ENCODE results near the gene PRRC2A. TPM values are rescaled to one million over a fixed set of nuclear protein-coding genes. Genes with fewer than 3 reads are reported as not detected.

Gene PRRC2A
- total RNA-seq, 1 donor from 2014 or later: 74.6 TPM

GRCh38 chr6:31658983-31659648 is 38.6 kb downstream of the PRRC2A start:
- H3K27me3 ChIP-seq: no peaks in the 10 kb centered on the region
- peaks cover 59% of the 10 kb centered on the region for H3K4me1 ChIP-seq
- peak overlapping the region; percentile 91 for H3K27ac ChIP-seq
- no peaks in the 10 kb centered on the region for H3K9me3 ChIP-seq
- peaks cover 0 to 8% of the 10 kb centered on the region in 2 donors for H3K36me3 ChIP-seq
- intact Hi-C loops (cut with DNase I): no loop called here
- TF ChIP-seq POLR2AphosphoS5 (IDR thresholded peaks at IDR 0.05; ENCODE audit: insufficient read depth in 1 of 2, low read depth in 1 of 2) (no peak), CTCF (IDR thresholded peaks at IDR 0.05) (no peak), POLR2A (IDR thresholded peaks at IDR 0.05) (no peak)
- no peak for DNase-seq (ENCODE audit: extremely low spot score in 2 of 2)
- H3K4me3 ChIP-seq: peak overlapping the region; percentile 60 to 87

- Histone ChIP-seq H3K9me3 (no peaks in the 10 kb centered on the region), H3K4me1 (peaks cover 63% of the 10 kb centered on the region), H3K36me3 (peaks cover 0 to 8% of the 10 kb centered on the region in 2 donors), H3K27ac (peak overlapping the region; percentile 91), H3K4me3 (peak overlapping the region; percentile 60 to 87), H3K27me3 (no peaks in the 10 kb centered on the region)
- no peak for DNase-seq (ENCODE audit: extremely low spot score in 2 of 2)
- TF ChIP-seq POLR2A (IDR thresholded peaks at IDR 0.05) (no peak), POLR2AphosphoS5 (IDR thresholded peaks at IDR 0.05; ENCODE audit: insufficient read depth in 1 of 2, low read depth in 1 of 2) (peak in 1 of 2 donors; percentile 24)
- intact Hi-C loops (cut with DNase I): no loop called here
Measured at GRCh38 chr6:31659649-31660380, 39.3 kb downstream of the PRRC2A start.

- intact Hi-C loops (cut with DNase I): no loop called here
- peaks cover 63% of the 10 kb centered on the region for H3K4me1 ChIP-seq
- H3K27me3 ChIP-seq: no peaks in the 10 kb centered on the region
- H3K36me3 ChIP-seq: peaks cover 0 to 8% of the 10 kb centered on the region in 2 donors
- TF ChIP-seq POLR2A (IDR thresholded peaks at IDR 0.05): peak in 1 of 2 donors; percentile 77
- TF ChIP-seq POLR2AphosphoS5 (IDR thresholded peaks at IDR 0.05; ENCODE audit: insufficient read depth in 1 of 2, low read depth in 1 of 2): peak; percentile 10 to 89
- no peak for TF ChIP-seq CTCF (IDR thresholded peaks at IDR 0.05)
- peak within 1 kb of the TSS; percentile 60 to 87 for H3K4me3 ChIP-seq
- no peaks in the 10 kb centered on the region for H3K9me3 ChIP-seq
- peak within 1 kb of the TSS; percentile 91 for H3K27ac ChIP-seq
- DNase-seq (ENCODE audit: extremely low spot score in 2 of 2): no peak
Measured at GRCh38 chr6:31660381-31661261, 40.1 kb downstream of the PRRC2A start, which contains the start of gene C6orf47. Gene C6orf47 (minus strand): TSS chr6:31660778. CDS start chr6:31659947, 831 bp downstream.

GRCh38 chr6:31661262-31662123 is 41.0 kb downstream of the PRRC2A start:
- Histone ChIP-seq H3K27ac (peak overlapping the region; percentile 91), H3K4me3 (peak overlapping the region; percentile 60 to 87)
- intact Hi-C loops (cut with DNase I): no loop called here

More at GRCh38 chr6:31661262-31662123, 41.0 kb downstream of the PRRC2A start:
- Histone ChIP-seq H3K27me3 (no peaks in the 10 kb centered on the region), H3K9me3 (no peaks in the 10 kb centered on the region), H3K4me1 (peaks cover 65% of the 10 kb centered on the region), H3K36me3 (peaks cover 0 to 8% of the 10 kb centered on the region in 2 donors)
- TF ChIP-seq CTCF (IDR thresholded peaks at IDR 0.05) (no peak), POLR2AphosphoS5 (IDR thresholded peaks at IDR 0.05; ENCODE audit: insufficient read depth in 1 of 2, low read depth in 1 of 2) (no peak)
- no peak for DNase-seq (ENCODE audit: extremely low spot score in 2 of 2)
